Stimulated activated CD8-positive, alpha-beta memory T cell treated with anti-CD3 and anti-CD28 coated beads, Interleukin-15, amount 100 ng/mL, for 4 hours (primary cell): Measurements from ENCODE around the gene EFS.
"Not testable (repeated sequence)": the region's sequence is repeated elsewhere in the genome, so short reads cannot be mapped to it uniquely, and the experiment has no call there.

Source experiments
- DNase-seq, 2 donors: peaks; one replicate each; pipeline ENCODE4 v3.0.0-alpha.2; 2020; ENCODE audit warnings: low read depth in 2 of 2

Gene EFS

DNA sequence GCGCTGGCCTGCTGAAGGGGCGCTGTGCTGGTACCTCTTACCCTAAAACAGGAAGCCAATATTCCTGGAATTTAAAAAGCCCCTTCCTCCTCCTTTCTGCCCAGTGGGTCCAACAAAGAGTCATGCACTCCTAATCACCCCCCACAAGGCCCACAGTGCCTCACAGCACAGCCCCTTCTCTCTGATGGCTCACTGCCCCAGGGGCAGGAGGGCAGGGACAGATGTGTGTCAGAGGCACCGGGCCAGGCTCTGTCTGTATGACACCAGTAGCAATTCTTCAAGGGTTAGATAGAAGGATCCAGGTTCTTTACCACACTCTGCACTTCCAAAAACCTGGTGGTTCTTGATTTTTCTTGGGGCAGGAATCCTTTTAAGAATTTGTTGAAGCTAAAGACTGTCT is 34.2 kb upstream of the EFS start:
- no peak for DNase-seq

- no peak for DNase-seq
These were observed 33.4 kb upstream of the EFS start for GRCh38 chr14:23398348-23398747.

DNA sequence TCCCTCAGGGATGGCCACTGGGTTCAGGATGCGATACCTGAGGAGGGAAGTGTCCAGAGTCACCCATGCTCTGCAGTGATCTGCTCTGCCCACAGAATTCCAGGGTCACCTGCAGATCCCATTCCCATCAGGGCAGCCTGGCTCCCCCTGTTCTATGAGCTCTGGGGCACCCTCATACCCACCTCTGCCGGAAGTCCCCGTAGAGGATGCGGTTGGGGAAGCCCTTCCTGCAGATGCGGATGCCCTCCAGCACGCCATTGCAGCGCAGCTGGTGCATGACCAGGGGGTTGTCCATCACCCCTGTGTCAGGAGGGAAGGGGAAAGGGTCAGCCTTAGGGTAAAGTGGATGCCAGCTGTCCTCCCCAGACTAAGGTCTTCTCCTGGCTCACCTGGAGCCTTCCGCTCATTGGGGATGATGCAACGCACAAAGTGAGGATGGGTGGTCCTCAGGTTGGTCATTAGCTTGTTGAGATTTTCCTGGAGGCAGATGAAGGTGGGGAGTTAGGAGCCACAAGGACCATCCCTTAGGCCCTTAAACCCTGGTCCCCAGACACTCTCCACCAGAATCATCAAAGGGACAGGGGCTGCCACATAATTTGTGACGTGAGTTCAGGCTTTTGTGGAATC is 31.9 kb upstream of the EFS start:
- no peak for DNase-seq

DNA sequence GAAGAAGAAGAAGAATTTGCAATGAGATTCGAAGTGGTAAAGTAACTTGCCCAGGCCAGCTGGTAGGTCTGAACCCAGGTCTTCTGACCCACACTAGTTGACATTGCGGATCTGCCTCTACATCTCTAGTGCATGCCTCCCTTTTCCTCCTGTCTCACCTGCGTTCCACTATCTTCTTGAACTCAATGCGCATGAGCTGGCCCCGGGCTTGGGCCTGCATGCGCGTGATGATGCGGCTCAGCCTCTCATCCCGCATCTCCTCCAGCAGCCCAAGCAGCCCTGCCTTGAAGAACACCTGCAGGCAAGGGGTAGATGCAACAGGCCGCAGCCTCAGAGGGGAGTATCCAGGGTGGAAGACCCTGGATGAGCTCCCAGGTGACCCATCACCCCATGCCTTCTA is 31.2 kb upstream of the EFS start:
- DNase-seq: no peak

DNA sequence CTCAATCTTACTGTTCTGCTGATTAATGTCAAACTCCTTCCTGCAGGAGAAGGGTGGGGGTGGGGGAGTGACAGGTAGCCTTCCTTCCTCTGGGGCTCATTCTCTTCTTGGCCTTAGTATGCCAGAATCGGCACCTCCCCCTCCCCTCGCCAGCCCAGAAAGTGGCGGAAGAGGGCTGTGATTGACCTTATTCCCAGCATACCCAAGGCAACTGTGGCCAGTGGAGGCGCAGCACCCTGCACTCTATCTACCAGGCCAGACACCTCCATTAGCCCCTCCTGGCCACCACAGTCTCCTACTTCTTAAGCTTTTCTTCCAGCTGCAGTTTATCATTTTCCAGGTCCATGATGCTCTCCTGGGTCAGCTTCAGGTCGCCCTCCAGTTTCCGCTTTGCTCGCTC is 27.6 kb upstream of the EFS start:
- DNase-seq: no peak

DNA sequence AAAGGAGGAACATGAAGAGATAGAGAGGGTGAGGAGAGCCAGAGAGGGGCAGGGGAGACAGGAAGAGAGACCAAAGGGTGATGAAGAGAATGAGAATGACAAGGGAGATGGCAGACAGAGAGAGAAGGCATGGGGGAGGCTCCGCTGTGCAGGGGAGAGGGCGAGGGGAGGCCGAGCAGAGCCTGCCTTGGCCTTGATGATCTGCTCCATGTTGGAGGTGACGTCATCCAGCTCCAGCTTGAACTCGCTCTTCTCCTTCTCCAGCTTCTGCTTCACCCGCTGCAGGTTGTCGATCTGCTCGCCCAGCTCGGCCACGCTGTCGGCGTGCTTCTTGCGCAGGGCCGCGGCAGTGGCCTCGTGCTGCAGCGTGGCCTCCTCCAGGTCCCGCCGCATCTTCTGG is 24.9 kb upstream of the EFS start:
- DNase-seq: not testable (repeated sequence)

DNA sequence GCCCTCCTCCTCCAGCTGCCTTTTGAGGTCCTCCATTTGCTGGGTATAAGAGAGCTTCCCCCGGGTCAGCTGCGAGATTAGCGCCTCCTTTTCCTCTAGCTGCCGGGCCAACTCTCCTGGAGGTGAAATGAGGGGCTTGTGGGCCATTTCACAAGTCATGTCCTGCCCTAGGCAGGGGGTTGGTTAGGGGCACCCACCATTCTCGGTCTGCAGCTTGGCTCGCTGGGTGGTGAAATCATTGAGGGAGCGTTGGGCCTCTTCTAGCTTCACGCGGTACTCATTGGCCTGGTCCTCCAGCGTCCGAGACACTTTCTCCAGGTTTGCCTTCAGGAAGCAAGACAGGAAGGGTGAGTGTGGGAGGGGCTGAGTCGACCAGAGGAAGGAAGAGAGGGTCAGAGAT is 24.4 kb upstream of the EFS start:
- DNase-seq: no peak

GRCh38 chr14:23388996-23389395 is 24.0 kb upstream of the EFS start:
- no peak for DNase-seq

DNA sequence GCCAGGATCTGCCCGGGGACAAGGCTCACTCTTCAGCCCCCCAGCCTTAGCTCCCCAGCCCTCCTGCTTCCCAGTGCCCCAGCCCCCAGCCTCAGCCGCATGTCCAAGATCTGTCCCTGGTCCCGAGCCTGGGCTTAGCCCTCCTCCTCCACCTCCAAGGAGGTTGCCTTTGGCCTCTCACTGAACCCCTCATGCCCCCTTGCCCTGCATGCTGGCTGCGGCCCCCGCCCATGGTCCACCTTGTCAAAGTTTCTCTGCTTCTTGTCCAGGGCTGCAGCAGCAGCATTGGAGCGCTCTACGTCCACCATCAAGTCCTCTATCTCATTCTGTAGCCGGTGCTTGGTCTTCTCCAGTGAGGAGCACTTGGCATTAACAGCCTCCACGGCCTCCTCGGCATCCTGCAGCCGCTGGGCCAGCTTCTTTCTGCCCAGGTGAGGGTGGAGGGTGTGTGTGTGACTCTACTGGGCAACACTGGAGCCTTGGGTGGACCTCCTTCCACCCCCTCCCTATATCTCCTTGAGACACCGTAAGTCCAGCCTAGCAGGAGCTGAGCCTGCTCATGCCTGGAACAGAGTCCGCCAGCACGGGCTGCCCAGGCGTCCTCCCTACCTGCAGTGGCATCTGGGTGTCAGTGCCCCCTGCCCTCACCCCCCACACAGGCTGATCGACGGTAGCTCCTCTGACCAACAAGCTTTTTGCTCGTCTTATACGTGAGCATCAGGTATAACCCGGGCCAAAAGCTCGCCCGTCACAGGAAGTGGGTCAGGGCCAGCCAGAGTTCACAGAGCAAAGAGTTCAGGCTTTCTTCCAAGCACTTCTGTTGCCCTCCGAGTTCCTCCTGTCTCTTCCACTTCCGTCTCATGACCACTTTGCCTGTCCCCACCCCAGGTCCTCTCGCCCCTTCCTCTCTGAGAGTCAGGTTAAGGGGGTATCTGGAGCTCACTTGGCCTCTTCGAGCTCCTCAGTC is 23.2 kb upstream of the EFS start:
- DNase-seq: no peak

DNA sequence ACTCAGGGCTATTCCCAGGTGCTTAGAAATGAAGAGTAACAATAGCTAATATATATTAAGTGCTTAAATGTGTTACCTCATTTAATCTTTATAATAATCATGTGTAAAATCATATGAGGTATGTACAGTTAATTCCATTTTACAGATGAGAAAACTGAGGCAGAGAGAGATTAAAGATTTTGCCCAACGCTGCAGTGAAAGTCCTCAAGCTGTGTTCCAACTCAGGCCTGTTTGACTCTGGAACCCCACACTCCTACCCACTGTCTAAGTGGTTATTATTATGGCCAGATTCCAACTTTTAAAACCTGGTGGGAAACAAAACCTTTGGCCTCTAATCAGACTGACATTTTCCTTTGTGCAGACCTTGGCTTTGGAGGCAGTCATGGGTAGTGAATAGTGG is 22.0 kb upstream of the EFS start:
- DNase-seq: no peak

GRCh38 chr14:23386266-23386657 is 21.3 kb upstream of the EFS start:
- DNase-seq: not testable (repeated sequence)

DNA sequence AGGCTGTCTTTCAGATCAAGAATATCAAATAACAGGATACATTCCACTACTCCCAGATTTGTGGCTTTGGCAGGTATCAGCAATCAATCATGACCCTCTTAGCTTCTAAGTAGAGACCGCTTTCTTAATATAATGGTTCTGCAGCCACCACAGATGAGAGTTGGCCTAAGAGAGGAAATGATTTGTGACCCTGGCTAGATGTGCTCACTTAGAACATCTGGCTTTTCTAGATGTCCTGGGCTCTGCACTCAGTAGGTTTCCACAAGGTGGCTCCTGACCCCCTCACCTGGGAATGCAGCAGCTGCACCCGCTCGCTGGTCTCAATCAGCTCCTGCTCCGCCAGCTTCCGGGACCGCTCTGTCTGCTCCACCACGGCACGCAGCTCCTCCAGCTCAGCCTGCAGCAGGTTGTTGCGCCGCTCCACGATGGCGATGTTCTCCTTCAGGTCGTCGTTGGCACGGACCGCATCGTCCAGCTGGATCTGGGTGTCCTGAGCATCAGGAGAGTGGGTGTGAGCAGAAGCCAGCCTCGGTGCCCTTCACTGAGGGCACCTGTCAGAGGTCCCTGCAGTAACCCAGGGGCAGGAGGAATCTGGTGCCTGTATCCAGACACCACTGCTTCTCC is 20.8 kb upstream of the EFS start:
- DNase-seq: no peak

DNA sequence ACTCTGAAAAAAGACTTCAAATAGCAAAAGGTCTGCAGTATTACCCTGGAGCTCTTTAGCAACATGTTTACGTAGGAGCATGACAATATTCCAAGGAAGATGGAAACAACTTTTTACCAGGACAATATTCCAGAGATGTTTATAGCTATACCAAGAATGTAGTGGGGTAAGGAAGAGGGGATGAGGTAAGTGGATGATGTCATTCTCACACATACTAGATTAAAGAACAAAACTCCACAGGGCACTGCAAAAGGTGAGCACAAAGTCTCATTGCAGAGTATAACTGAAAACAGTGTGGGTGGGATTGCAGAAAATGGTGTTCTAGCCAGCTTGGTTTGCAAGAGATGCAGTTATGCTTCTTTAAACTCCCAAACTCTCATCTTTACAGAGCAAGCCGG is 20.3 kb upstream of the EFS start:
- DNase-seq: no peak

DNA sequence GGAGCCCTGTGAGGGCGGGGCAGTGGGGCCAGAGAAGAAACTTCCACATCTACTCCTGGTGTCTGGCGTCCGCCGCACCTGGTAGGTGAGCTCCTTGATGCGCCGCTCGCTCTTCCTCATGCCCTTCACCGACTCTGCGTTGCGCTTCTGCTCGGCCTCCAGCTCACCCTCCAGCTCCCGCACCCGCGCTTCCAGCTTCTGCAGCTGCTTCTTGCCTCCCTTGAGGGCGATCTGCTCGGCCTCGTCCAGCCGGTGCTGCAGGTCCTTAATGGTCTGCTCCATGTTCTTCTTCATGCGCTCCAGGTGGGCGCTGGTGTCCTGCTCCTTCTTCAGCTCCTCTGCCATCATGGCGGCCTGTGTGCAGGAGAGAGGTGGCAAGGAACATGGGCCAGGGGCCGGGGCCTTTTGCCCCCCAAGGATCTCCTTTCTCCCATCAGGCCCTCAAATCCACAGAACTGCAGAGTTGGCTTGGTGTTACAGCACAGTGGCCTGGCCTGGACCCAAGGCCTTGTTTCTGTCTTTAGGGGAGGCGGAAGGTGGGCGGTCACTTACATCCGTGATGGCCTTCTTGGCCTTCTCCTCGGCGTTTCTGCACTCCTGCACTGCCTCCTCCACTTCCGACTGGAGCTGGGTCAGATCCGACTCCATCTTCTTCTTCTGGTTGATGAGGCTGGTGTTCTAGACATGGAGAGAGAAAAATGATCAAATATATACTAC is 19.6 kb upstream of the EFS start:
- DNase-seq: no peak

- no peak for DNase-seq
These were observed 17.9 kb upstream of the EFS start for GRCh38 chr14:23382731-23383440.

DNA sequence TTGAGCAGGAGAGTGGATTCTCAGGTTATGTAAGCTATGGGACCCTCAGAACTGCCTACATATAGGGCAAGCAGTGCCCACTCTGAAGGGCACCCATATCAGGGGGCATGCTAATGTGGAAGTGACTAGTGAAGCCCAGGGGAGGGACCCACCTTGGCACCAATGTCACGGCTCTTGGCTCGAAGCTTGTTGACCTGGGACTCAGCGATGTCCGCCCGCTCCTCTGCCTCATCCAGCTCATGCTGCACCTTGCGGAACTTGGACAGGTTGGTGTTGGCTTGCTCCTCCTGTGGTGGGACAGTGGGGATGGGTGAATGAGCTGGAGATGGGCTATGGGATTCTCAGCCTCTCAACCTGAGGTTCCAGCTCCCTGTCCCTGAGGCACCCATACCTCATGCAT is 17.3 kb upstream of the EFS start:
- no peak for DNase-seq

DNA sequence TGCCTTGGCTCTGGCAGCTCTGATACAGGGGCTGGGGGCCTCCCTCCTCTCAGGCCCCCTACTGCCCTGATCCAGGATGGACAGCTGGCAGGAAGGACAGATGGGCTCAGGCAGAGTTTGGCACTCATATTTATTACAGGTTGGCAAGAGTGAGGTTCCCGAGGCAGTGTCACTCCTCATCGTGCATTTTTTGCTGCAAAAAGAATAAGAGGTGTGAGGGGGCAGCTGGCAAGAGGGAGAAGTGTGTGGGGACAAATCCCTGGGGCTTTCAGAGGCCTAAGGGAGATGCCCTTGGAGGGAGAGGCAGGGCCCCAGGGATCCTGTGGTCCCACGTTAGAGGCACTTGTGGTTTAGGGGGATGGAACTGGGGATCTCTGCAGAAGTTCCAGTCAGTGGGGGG is 16.9 kb upstream of the EFS start:
- no peak for DNase-seq

DNA sequence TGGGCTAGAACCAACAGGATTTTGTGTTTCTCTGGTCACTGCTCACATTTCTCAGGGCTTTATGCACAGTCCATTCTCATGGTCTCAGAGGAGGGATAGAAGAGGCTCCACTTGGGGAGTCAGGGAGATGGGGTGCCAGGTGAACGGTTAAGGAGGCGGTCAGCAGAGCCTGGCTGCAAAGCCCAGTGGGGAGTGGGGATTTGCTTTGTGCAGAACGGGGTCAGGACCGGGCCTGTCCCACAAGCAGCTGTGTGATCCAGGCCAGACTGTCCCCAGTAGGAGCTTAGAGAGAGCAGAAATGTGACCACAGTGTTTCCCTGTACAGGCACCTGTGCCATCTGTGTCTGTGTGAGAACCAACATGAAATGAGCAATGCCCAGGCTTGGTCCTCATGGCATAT is 16.0 kb upstream of the EFS start:
- DNase-seq: no peak

DNA sequence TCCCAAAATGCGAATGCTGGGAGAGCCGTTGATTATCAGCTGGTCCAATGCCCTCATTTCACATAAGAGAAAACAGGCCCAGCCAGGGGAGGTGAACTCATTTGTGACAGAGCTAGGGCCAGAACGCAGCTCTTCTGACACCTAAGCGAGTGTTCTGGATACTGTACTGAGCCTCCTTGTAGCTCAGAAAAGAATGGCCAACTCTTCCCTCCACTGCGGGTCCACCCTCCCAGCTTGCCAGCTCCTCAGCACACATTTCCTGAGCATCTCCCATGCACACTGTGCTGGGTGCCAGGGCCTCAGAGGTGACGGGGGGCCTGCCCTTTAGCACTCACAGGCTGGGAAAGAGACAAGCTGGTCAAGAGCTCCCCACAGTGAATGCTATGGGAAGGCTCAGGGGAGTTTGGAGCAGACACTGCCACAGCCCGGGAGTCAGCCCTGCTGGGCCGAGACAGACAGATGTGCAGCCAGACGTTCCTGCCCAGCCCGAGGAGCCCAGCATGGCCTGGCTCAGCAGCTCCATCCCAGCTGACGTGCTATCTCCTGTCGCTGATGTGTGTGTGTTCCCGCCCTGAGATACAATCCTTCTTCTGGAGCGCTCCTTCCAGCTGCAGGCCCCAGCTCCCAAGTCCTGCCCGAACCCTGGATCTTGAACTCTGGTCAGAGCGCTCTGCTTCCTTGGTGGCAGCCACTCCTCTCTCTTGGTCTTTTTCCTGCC is 15.4 kb upstream of the EFS start:
- DNase-seq: no peak

DNA sequence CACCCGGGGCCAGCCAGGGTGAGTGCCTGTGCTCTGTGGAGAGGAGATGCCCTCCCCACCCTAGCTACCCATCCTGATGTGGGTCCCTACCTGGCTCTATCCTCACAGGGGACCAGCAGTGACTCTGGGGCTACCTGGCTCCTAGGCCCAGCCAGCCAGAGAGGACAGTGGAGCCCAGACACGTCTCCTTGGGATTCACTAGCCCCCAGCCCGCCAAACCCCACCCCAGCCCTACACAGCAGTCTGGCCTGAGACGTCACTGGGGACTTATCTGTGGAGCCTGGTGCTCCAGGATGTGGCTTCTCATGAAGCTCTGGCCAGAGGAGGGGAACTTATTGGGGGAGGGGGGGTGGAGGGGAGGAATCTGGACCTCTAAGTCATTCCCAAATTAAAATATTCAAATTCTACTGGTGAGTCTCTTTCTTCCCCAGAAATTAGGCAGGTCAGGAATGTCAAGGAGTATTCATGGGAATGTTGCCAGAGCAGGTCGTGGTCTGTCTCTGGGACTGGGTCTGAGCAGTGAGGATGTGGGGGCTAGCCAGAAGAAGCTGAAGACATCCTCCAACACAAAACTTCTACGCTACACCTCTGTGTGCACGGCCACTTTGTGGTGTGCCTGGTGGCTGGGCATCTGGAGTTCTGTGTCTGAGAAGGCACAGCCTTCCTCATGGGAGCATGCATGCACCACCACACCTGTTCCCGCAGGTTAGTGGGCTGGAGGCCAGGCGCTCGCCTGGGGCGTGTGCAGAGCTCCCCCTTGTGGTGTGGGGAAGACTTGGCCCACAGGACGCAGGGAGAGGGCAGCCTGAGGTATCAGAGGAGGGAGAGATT is 14.6 kb upstream of the EFS start:
- peak; percentile 12 to 24 for DNase-seq
